Fibroblast of gingiva (primary cell): ENCODE measurements around the gene CD300LB.

ENCODE experiments used
- DNase-seq: peaks from one replicate; pipeline ENCODE4 v3.0.0-alpha.2; 2011; ENCODE audit warnings: low read depth

The CD300LB gene

DNA sequence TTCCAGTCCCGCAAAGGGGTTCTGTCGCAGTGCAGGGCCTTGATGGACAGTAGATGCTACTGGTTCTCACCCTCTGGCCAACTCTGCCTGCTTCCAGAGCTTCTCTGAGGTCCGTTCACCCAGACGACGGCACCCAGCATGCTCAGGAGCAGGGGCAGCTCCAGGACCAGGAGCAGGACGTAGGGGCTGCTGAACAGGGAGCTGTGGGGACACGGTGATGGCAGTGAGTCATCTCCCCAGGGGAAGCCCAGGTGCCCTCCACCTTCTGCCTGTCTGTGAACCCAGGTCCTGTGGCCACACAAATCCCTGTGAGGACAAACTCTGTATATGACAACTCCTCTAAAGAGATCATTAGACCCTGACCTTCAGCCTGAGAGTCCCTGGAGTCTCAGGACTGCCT is 18.1 kb upstream of the CD300LB start:
- no peak for DNase-seq

- DNase-seq: no peak
Observed at GRCh38 chr17:74547736-74548135, 16.5 kb upstream of the CD300LB start.

- DNase-seq: no peak
Observed at GRCh38 chr17:74547264-74547663, 16.0 kb upstream of the CD300LB start.

GRCh38 chr17:74546586-74546985 is 15.3 kb upstream of the CD300LB start:
- DNase-seq: no peak

GRCh38 chr17:74545843-74546230 is 14.6 kb upstream of the CD300LB start, which contains the start of gene CD300C:
TSS of gene CD300C (minus strand) at chr17:74546115. CDS start at chr17:74545782, 333 bp downstream.
- no peak for DNase-seq

GRCh38 chr17:74544991-74545842 is 13.9 kb upstream of the CD300LB start:
- DNase-seq: no peak

GRCh38 chr17:74543891-74544760 is 12.9 kb upstream of the CD300LB start:
- DNase-seq: no peak

GRCh38 chr17:74543406-74543805 is 12.1 kb upstream of the CD300LB start:
- DNase-seq: no peak

- no peak for DNase-seq
Observed at GRCh38 chr17:74542727-74543383, 11.6 kb upstream of the CD300LB start.

DNA sequence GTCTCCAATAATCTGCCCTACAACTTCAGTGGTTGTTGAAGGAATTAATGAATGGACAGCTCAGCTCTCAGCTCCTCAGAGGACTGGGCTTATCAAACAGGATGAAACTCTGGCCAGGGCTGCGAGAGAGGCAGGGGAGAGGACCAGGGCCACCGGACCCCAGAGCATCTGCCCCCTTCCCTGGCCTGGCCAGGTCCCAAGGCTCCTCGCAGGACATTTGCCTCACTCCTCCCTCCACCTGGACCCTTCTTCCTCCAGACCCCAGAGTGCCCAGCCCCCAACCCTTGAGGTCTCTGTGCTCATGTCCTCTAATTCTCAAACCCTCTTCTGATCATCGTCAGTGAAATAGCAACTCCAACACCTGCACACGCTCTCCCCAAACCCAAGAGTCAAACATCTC is 10.9 kb upstream of the CD300LB start:
- DNase-seq: no peak

- no peak for DNase-seq
Observed at GRCh38 chr17:74541176-74542111, 10.2 kb upstream of the CD300LB start.

DNA sequence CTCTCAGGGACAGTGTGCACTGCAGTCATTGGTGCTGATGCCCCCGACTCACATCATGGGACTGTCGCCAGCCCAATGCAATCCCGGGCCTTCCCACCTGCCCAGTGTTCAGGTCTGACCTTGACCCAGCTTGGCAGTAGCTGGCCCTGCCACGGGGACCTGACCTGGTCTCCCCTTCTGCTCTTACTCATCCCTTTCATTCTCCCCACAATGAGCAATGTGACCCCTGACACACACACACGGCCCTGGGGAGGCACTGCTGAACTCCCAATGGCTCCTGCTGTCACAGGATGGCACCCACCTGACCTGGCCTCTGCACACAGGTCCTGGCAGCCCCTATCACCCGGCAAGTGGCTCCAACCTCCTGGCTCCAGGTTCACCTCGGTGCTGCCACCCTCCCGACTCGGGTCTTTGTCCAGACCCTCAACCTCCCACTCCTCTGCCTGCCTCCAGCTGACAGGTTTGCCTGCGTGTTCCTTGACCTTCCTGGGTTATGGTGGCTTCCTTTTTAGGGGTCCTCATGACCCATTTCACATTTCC is 8.1 kb upstream of the CD300LB start:
- DNase-seq: no peak

DNA sequence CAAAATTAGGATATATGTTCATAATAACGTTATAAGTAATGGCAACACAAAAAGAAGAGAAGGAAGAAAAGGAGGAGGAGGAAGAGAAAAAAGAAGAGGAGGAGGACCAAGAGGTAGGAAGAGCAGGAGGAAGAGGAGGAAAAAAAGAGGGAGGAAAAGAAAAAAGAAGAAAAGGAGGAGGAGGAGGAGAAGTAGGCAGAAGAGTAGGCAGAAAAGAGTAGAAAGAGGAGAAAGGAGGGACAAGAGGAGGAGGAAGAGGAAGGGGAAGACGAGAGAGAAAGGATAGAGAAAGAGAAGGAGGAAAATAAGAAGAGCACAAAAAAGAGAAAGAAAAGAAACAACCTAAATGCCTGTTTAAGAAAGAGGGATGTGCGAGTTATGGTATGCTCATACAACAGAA is 5.6 kb upstream of the CD300LB start:
- no peak for DNase-seq

GRCh38 chr17:74532115-74532514 is 840 bp upstream of the CD300LB start:
- DNase-seq: no peak

- DNase-seq: no peak
Observed at GRCh38 chr17:74530831-74531150, 484 bp downstream of the CD300LB start.

GRCh38 chr17:74529243-74529642 is 2.0 kb downstream of the CD300LB start:
- DNase-seq: no peak

DNA sequence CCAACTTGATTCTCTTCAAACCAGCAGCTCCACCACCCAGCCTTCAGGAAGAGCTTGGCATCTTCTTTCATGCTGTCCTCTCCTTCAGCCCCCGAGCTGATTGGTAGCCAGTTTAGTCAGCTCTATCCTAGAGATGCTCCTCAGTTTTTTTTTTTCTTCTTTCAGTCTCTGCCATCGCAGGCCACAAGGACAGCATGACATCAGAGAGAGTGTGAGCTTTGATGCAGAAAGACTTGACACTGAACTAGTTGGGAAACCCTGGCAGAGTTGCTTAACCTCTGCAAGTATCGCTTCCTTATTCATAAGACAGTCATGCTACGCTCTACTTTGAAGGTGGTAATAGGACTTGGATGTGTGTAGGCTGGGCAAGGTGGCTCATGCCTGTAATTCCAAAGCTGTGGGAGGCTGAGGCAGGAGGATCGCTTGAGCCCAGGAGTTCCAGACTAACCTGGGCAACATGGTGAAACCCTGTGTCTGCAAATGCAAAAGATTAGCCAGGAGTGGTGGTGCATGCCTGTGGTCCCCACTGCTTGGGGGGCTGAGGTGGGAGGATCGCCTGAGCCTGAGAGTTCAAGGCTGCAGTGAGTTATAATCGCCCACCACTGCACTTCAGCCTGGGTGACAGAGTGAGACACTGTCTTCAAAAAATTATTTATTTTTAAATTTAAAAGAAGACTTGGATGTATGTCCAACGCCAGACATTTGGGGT is 2.6 kb downstream of the CD300LB start:
- no peak for DNase-seq

DNA sequence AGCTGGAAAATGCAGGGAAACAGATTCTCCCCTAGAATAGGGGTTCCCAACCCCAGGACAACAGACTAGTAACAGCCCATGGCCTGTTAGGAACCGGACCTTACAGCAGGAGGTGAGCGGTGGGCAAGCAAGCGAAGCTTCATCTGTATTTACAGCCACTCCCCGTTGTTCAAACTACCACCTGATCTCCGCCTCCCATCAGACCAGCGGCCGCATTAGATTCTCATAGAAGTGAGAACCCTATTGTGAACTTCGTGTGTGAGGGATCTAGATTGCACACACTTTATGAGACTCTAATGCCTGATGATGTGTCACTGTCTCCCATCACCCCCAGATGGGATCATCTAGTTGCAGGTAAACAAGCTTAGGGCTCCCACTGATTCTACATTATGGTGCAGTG is 3.5 kb downstream of the CD300LB start:
- no peak for DNase-seq

GRCh38 chr17:74527081-74527480 is 4.2 kb downstream of the CD300LB start:
- no peak for DNase-seq

DNA sequence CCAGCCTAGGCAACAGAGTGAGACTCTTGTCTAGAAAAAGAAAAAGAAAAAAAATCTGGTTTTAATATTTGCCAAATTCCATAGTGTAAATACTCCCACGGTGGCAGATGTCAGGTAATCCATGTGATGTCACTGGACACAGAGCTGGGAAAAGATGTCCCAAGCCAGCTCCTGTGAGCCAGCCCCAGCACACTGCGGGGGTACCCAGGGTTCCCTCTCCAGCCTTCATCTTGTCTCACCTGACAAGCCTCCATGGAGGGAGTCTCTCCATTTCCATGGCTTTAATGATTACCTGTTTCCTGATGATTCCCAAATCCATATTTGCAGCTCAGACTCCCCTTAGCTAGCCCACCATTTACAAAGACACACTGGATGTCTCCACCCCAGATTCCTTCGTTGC is 4.6 kb downstream of the CD300LB start:
- DNase-seq: no peak
